PC-3 (cell line): Measurements from ENCODE around the gene KRTAP10-4. TPM values are rescaled to one million over a fixed set of nuclear protein-coding genes. Genes with fewer than 3 reads are reported as not detected.

Experiments used
- ATAC-seq: fragments of 200-7000 bp; cut with Tn5 transposase; 2 replicates; pipeline ENCODE4 v1.9.1; 2020; ENCODE audit warnings: mild to moderate bottlenecking, moderate library complexity
- BruUV-seq: library from RNA; stranded (reverse); fragments of 400-500 nt; replicated peaks from 2 replicates; lab custom pipeline; 2021; lab: Mats Ljungman, UMichigan
- CTCF ChIA-PET: fragments of 300-600 bp; sonication (Branson Sonifier 250); formaldehyde crosslinking; loops from one replicate; lab custom pipeline; 2022; ENCODE audit warnings: antibody characterized with exemption; lab: Charles Lee
- POLR2A ChIA-PET: fragments of 300-600 bp; sonication (Branson Sonifier 250); formaldehyde crosslinking; loops from one replicate; lab custom pipeline; 2022; ENCODE audit warnings: antibody characterized with exemption; ENCODE audit not compliant: unreplicated experiment; lab: Charles Lee
- DNase-seq: peaks from one replicate; pipeline ENCODE4 v3.0.0-alpha.2; 2015
- H2AFZ ChIP-seq: fragments of 300-600 bp; sonication (generic); 2 replicates; pipeline ENCODE4 v1.6.0; 2016; ENCODE audit warnings: antibody characterized with exemption, low read length
- H3F3A ChIP-seq: fragments of 300-600 bp; sonication (generic); one replicate; pipeline ENCODE4 v1.6.0; 2017; ENCODE audit warnings: antibody characterized with exemption, low read length, control low read depth, mild to moderate bottlenecking; ENCODE audit not compliant: unreplicated experiment
- H3K27ac ChIP-seq: fragments of 300-600 bp; sonication (generic); 2 replicates; pipeline ENCODE4 v1.5.1; 2016; ENCODE audit warnings: mild to moderate bottlenecking, low read length
- H3K27me3 ChIP-seq: fragments of 300-600 bp; sonication (generic); 2 replicates; pipeline ENCODE4 v1.6.1; 2016; ENCODE audit warnings: low read length, mixed read lengths
- H3K36me3 ChIP-seq: fragments of 300-600 bp; sonication (generic); 2 replicates; pipeline ENCODE4 v1.6.1; 2016; ENCODE audit warnings: low read depth, mixed run types, low read length, mixed read lengths
- H3K4me1 ChIP-seq: fragments of 300-600 bp; sonication (generic); 2 replicates; pipeline ENCODE4 v1.5.1; 2016; ENCODE audit warnings: low read length; ENCODE audit not compliant: insufficient read depth
- H3K4me2 ChIP-seq: fragments of 300-600 bp; sonication (generic); 2 replicates; pipeline ENCODE4 v1.6.0; 2016; ENCODE audit warnings: low read length
- H3K4me3 ChIP-seq: fragments of 300-600 bp; sonication (generic); 2 replicates; pipeline ENCODE4 v1.5.1; 2016; ENCODE audit warnings: mild to moderate bottlenecking, low read length, mixed read lengths
- H3K79me2 ChIP-seq: fragments of 300-600 bp; sonication (generic); 2 replicates; pipeline ENCODE4 v1.6.1; 2017; ENCODE audit warnings: low read length, mixed read lengths
- H3K9ac ChIP-seq: fragments of 300-600 bp; sonication (generic); 2 replicates; pipeline ENCODE4 v1.6.0; 2016; ENCODE audit warnings: mild to moderate bottlenecking, low read length
- H3K9me2 ChIP-seq: fragments of 300-600 bp; sonication (generic); replicated peaks from 2 replicates; pipeline ENCODE4 v1.6.1; 2016; ENCODE audit warnings: mixed run types, low read length, mixed read lengths
- H3K9me3 ChIP-seq: fragments of 300-600 bp; sonication (generic); 2 replicates; pipeline ENCODE4 v1.6.1; 2016; ENCODE audit warnings: low read length, mixed read lengths
- H4K20me1 ChIP-seq: fragments of 300-600 bp; sonication (generic); 2 replicates; pipeline ENCODE4 v1.6.1; 2016; ENCODE audit warnings: low read length, mixed read lengths
- EZH2 ChIP-seq: fragments of 300-600 bp; sonication (generic); IDR thresholded peaks from one replicate; pipeline ENCODE4 v1.6.1; 2017; ENCODE audit warnings: antibody characterized with exemption, mild to moderate bottlenecking, low read length; ENCODE audit not compliant: unreplicated experiment
- EZH2phosphoT487 ChIP-seq: fragments of 300-600 bp; sonication (generic); IDR thresholded peaks from 2 replicates; pipeline ENCODE4 v1.6.1; 2018; ENCODE audit warnings: mild to moderate bottlenecking, antibody characterized with exemption, low read length, borderline replicate concordance
- intact Hi-C: fragments of 100-400 bp; cut with micrococcal nuclease; formaldehyde crosslinking; loops from 2 replicates; pipeline ENCODE4 v1.9.0; 2023
- total RNA-seq: library from RNA; depleted of rRNA; stranded (reverse); fragments of >200 nt; gene quantifications from 2 replicates; pipeline ENCODE4 v1.2.3, GENCODE V29; 2014
- TF ChIP-seq, protein P1 (sequence below): fragments of 300-600 bp; sonication (generic); conservative IDR thresholded peaks from 2 replicates; pipeline ENCODE4 v1.5.1; 2017; ENCODE audit warnings: antibody characterized with exemption, low read depth, mild to moderate bottlenecking, low read length

The KRTAP10-4 gene
- total RNA-seq, 1 experiment from 2014 or later, result not detected

- ATAC-seq (no peak), DNase-seq (no peak)
- H3K4me3 ChIP-seq, result no peak overlapping the region
- no peaks in the 10 kb centered on the region for H3K27me3 ChIP-seq
- H3K4me1 ChIP-seq, result peaks cover under 1% of the 10 kb centered on the region
- BruUV-seq, result no TSS peak
- CTCF ChIA-PET, result no interaction called here
- no peak overlapping the region for H3K27ac ChIP-seq
- H3K36me3 ChIP-seq, result no peaks in the 10 kb centered on the region
- no peaks in the 10 kb centered on the region for H3K9me2 ChIP-seq
- H3K4me2 ChIP-seq, result no peak overlapping the region
- POLR2A ChIA-PET, result no interaction called here
- H3K79me2 ChIP-seq, result no peaks in the 10 kb centered on the region
- no peak overlapping the region for H3K9ac ChIP-seq
- no peaks in the 10 kb centered on the region for H3F3A ChIP-seq
- no peak overlapping the region for H2AFZ ChIP-seq
- TF ChIP-seq, protein P1, sequence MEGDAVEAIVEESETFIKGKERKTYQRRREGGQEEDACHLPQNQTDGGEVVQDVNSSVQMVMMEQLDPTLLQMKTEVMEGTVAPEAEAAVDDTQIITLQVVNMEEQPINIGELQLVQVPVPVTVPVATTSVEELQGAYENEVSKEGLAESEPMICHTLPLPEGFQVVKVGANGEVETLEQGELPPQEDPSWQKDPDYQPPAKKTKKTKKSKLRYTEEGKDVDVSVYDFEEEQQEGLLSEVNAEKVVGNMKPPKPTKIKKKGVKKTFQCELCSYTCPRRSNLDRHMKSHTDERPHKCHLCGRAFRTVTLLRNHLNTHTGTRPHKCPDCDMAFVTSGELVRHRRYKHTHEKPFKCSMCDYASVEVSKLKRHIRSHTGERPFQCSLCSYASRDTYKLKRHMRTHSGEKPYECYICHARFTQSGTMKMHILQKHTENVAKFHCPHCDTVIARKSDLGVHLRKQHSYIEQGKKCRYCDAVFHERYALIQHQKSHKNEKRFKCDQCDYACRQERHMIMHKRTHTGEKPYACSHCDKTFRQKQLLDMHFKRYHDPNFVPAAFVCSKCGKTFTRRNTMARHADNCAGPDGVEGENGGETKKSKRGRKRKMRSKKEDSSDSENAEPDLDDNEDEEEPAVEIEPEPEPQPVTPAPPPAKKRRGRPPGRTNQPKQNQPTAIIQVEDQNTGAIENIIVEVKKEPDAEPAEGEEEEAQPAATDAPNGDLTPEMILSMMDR, result no peak
- TF ChIP-seq EZH2phosphoT487 (no peak), EZH2 (no peak)
- H3K9me3 ChIP-seq, result no peaks in the 10 kb centered on the region
- intact Hi-C loops, result no loop called here
- H4K20me1 ChIP-seq, result no peaks in the 10 kb centered on the region
Measured at GRCh38 chr21:44601596-44602462, 28.3 kb downstream of the KRTAP10-4 start.

DNA sequence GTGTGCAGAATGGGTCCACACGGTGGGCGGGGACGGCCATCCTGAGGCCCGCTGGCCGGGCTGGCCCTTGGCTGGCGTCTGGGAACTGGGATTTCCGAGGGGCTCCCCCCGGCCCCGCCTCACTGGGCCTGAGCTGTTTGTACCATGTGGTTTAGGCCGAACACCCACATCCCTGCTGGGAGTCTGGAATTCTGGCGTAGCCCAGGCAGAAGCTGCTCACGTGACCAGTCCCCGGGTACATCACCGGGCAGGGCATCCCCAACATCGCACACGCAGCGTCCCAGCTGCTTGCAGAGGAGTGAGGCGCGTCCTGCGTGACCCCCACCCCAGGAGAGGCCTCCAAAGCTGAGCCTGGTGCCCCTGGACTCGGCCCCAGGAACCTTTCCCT is 28.9 kb downstream of the KRTAP10-4 start:
- H3K36me3 ChIP-seq, result no peaks in the 10 kb centered on the region
- DNase-seq (no peak), ATAC-seq (no peak)
- CTCF ChIA-PET, result no interaction called here
- TF ChIP-seq EZH2 (no peak), EZH2phosphoT487 (no peak)
- TF ChIP-seq, protein P1, result no peak
- H3K9me3 ChIP-seq, result no peaks in the 10 kb centered on the region
- H4K20me1 ChIP-seq, result no peaks in the 10 kb centered on the region
- H2AFZ ChIP-seq, result no peak overlapping the region
- H3K4me3 ChIP-seq, result no peak overlapping the region
- POLR2A ChIA-PET, result no interaction called here
- no peak overlapping the region for H3K9ac ChIP-seq
- no peaks in the 10 kb centered on the region for H3K9me2 ChIP-seq
- no peaks in the 10 kb centered on the region for H3F3A ChIP-seq
- H3K4me1 ChIP-seq, result no peaks in the 10 kb centered on the region
- intact Hi-C loops, result no loop called here
- no peaks in the 10 kb centered on the region for H3K27me3 ChIP-seq
- no TSS peak for BruUV-seq
- no peak overlapping the region for H3K4me2 ChIP-seq
- H3K79me2 ChIP-seq, result no peaks in the 10 kb centered on the region
- H3K27ac ChIP-seq, result no peak overlapping the region

DNA sequence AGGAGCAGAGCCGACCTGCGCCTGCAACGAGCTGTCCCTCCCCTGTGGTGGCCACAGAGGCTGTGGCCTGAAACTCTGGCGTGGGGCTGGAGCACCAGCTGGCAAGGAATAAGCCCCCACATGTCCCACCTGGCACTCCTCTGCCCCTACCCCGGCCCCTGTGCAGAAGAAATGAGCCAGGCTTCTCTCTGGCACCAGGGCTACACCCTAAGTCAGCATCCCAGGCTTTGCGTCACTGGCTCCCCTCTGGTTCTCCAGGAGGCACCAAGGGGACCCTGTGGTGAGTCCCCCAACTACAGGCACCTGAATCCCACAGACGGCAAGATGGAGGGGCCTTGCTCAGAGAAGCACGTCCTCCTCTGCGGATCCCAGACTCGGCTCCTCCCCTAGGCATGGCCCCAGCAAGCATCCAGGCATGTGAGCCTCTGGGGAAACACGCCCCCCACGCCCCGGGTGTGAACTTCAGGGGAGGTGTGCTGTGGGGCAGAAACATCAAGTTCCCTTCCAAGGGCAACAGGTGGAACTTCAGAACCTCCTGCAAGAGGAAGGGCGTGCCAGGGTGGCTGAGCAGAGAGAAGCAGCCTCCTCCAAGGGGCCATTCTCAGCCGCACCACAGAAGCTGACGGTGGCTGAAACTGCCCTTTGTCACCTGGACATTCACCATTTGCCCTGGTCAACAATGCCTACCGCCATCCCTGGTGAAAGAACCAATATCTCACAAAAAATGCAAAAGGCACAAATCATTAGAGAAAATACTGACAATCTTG is 29.8 kb downstream of the KRTAP10-4 start:
- no peaks in the 10 kb centered on the region for H3K27me3 ChIP-seq
- H2AFZ ChIP-seq, result no peak overlapping the region
- no peak for DNase-seq
- no TSS peak for BruUV-seq
- no peaks in the 10 kb centered on the region for H4K20me1 ChIP-seq
- no peaks in the 10 kb centered on the region for H3K4me1 ChIP-seq
- ATAC-seq, result no peak
- H3K9ac ChIP-seq, result no peak overlapping the region
- no peak for TF ChIP-seq EZH2phosphoT487
- no peak for TF ChIP-seq EZH2
- H3K79me2 ChIP-seq, result no peaks in the 10 kb centered on the region
- ChIA-PET POLR2A (no interaction called here), CTCF (no interaction called here)
- no peaks in the 10 kb centered on the region for H3K9me3 ChIP-seq
- H3K4me3 ChIP-seq, result no peak overlapping the region
- no peaks in the 10 kb centered on the region for H3K36me3 ChIP-seq
- H3K4me2 ChIP-seq, result no peak overlapping the region
- no peak overlapping the region for H3K27ac ChIP-seq
- H3F3A ChIP-seq, result no peaks in the 10 kb centered on the region
- H3K9me2 ChIP-seq, result no peaks in the 10 kb centered on the region
- intact Hi-C loops, result no loop called here
